Cardiac fibroblast (primary cell): Measurements from ENCODE around the gene SOHLH1.

Experiments
- DNase-seq, 2 donors: peaks; one replicate each; pipeline versions ENCODE4 v3.0.0 to v3.0.0-alpha.2; 2010; ENCODE audit warnings: low read depth in 2 of 2
- H3K4me3 ChIP-seq, 2 donors: replicated peaks in 1 of 2; 1 replicate in 1 of 2; 2 replicates in 1 of 2; pipeline ENCODE4 v1.5.1; 2011; ENCODE audit warnings: low read depth in 2 of 2, low read length in 2 of 2, mild to moderate bottlenecking in 2 of 2, moderate library complexity in 1 of 2
- CTCF ChIP-seq: IDR thresholded peaks from one replicate; pipeline ENCODE4 v1.5.1; 2011; ENCODE audit warnings: low read depth, mild to moderate bottlenecking, low read length, inconsistent platforms

SOHLH1 gene

GRCh38 chr9:135667463-135668001, 31.7 kb downstream of the SOHLH1 start:
- no peak overlapping the region for H3K4me3 ChIP-seq
- DNase-seq: no peak
- no peak for TF ChIP-seq CTCF

GRCh38 chr9:135666534-135667462, 32.5 kb downstream of the SOHLH1 start:
- DNase-seq: no peak
- H3K4me3 ChIP-seq: no peak overlapping the region
- TF ChIP-seq CTCF: no peak

- no peak for TF ChIP-seq CTCF
- no peak for DNase-seq
- H3K4me3 ChIP-seq: no peak overlapping the region
These were observed 33.5 kb downstream of the SOHLH1 start for GRCh38 chr9:135665795-135666189.

- TF ChIP-seq CTCF: no peak
- no peak for DNase-seq
These were observed 34.2 kb downstream of the SOHLH1 start for GRCh38 chr9:135664801-135665794.

DNA sequence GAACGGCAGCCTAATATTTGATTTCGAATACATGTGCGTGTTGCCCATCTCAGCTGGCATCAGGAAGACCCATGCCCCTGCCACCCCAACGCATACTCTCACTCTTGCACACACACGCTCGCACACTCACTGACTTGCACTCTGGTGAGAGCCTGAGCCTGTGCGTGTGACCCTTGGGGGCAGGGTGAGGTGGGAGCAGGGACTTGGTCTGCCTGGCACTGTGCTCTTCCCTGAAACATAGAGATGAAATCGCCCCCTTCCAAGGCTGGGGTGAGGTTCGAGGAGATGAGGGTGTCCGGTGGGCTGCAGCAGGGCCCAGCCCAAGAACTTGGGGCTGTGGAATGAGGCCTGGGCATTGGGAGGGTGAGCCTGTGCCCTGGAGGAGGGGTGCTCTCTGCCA, 35.0 kb downstream of the SOHLH1 start:
- TF ChIP-seq CTCF: no peak
- no peak overlapping the region for H3K4me3 ChIP-seq
- no peak for DNase-seq

More at GRCh38 chr9:135664801-135665794, 34.2 kb downstream of the SOHLH1 start:
- H3K4me3 ChIP-seq: no peak overlapping the region

GRCh38 chr9:135663857-135664256, 35.4 kb downstream of the SOHLH1 start:
- no peak for DNase-seq
- no peak overlapping the region for H3K4me3 ChIP-seq
- no peak for TF ChIP-seq CTCF
